ENCODE measurements around the gene PORCN. TPM values are rescaled to one million over a fixed set of nuclear protein-coding genes. Genes with fewer than 3 reads are reported as not detected.

PORCN gene
- total RNA-seq, 2 experiments from 2014 or later, result 26.1 to 29.2 TPM

Other genes starting within 250 kb of the PORCN start
- gene SSX3, start 152.3 kb upstream of the PORCN start, total RNA-seq, result not detected
- not detected for gene SSX4, start 125.5 kb upstream of the PORCN start, total RNA-seq
- not detected for gene SSX4B, start 97.0 kb upstream of the PORCN start, total RNA-seq
- gene SLC38A5, start 38.7 kb upstream of the PORCN start, total RNA-seq, result 10 to 100 TPM; 76.4 to 82.4 TPM
- 10 to 100 TPM; 57.6 to 60.1 TPM for gene FTSJ1, start 32.8 kb upstream of the PORCN start, total RNA-seq
- 100 to 1,000 TPM; 446 to 461 TPM for gene EBP, start 12.8 kb downstream of the PORCN start, total RNA-seq
- gene TBC1D25, start 30.7 kb downstream of the PORCN start, total RNA-seq, result 10 to 100 TPM; 21.7 to 22.3 TPM
- gene RBM3, start 65.5 kb downstream of the PORCN start, total RNA-seq, result 100 to 1,000 TPM; 180 to 182 TPM
- gene WDR13, start 88.5 kb downstream of the PORCN start, total RNA-seq, result 10 to 100 TPM; 48.5 to 53.5 TPM
- 100 to 1,000 TPM; 156 to 157 TPM for gene WAS, start 174.8 kb downstream of the PORCN start, total RNA-seq
- 10 to 100 TPM; 30.3 to 33.2 TPM for gene SUV39H1, start 187.7 kb downstream of the PORCN start, total RNA-seq

Data from activated CD4-positive, alpha-beta memory T cell treated with anti-CD3 and anti-CD28 coated beads, Interleukin-2, amount 10 ng/mL, durations not matched to agents 7 days and 5 days (primary cell).